Keratinocyte (primary cell): ENCODE results near the gene PDE4A.

Source experiments
- CTCF ChIP-seq, 3 experiments: IDR thresholded peaks in 1 of 3; conservative IDR thresholded peaks in 1 of 3; optimal IDR thresholded peaks in 1 of 3; 2 replicates in 2 of 3; 3 replicates in 1 of 3; pipeline versions ENCODE3 to v1.5.1; 2011; ENCODE audit warnings: low read length in 3 of 3, mild to moderate bottlenecking in 3 of 3, moderate library complexity in 2 of 3, control low read depth in 1 of 3, inconsistent platforms in 1 of 3; ENCODE audit not compliant: insufficient read depth in 2 of 3; ENCODE audit errors: extremely low read depth in 1 of 3
- EZH2 ChIP-seq: IDR thresholded peaks from one replicate; pipeline ENCODE4 v1.6.1; 2012; ENCODE audit warnings: inconsistent platforms, mild to moderate bottlenecking, low read length, moderate library complexity

GRCh38 chr19:10374931-10375330 lies 45.4 kb upstream of the PDE4A start:
- TF ChIP-seq CTCF (optimal IDR thresholded peaks at IDR 0.05 in 1 of 3, IDR thresholded peaks at IDR 0.05 in 1 of 3, conservative IDR thresholded peaks at IDR 0.05 in 1 of 3; ENCODE audit: extremely low read depth in 1 of 3, insufficient read depth in 2 of 3, low read length in 3 of 3) (no peak), EZH2 (no peak)
